Thyroid gland (tissue), 4 donors: Measurements from ENCODE around the gene GTF2F2.

Experiments
- POLR2A ChIP-seq, 2 donors: fragments of 450-650 bp; IDR thresholded peaks; one replicate each; pipeline ENCODE4 v1.6.1; 2017; ENCODE audit warnings: antibody characterized with exemption in 2 of 2, mild to moderate bottlenecking in 2 of 2, moderate library complexity in 1 of 2
- TF ChIP-seq, protein P1 (sequence below), 6 experiments: fragments of 200-600 bp in 3 of 6; fragments of 450-650 bp in 3 of 6; sonication (generic) in 3 of 6; IDR thresholded peaks; one replicate each; pipeline ENCODE4 v1.5.1; 2016 to 2019; ENCODE audit warnings: antibody characterized with exemption in 6 of 6, mild to moderate bottlenecking in 2 of 6, inconsistent platforms in 1 of 6, moderate library complexity in 1 of 6

DNA sequence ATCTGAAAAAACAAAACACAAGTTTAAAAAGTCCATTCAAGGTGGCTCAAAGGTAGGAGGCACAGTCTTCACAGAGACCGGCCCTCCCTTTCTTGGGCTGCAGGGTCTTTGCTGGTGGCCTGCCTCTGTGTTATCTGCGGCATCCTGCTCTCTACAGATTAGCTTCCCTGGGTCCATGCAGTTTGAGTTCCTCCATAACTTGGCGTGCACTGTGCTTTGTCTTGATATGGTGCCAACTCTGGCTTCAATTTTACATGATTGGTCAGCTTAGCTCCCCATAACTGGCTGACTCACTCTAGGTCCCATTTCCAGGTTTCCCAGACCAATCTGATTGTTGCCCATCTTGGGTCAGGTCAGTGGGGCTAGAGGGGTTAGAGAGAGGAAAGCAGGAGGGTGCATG is 178.9 kb downstream of the GTF2F2 start:
- TF ChIP-seq, protein P1, sequence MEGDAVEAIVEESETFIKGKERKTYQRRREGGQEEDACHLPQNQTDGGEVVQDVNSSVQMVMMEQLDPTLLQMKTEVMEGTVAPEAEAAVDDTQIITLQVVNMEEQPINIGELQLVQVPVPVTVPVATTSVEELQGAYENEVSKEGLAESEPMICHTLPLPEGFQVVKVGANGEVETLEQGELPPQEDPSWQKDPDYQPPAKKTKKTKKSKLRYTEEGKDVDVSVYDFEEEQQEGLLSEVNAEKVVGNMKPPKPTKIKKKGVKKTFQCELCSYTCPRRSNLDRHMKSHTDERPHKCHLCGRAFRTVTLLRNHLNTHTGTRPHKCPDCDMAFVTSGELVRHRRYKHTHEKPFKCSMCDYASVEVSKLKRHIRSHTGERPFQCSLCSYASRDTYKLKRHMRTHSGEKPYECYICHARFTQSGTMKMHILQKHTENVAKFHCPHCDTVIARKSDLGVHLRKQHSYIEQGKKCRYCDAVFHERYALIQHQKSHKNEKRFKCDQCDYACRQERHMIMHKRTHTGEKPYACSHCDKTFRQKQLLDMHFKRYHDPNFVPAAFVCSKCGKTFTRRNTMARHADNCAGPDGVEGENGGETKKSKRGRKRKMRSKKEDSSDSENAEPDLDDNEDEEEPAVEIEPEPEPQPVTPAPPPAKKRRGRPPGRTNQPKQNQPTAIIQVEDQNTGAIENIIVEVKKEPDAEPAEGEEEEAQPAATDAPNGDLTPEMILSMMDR (IDR thresholded peaks at IDR 0.05): no peak
- TF ChIP-seq POLR2A (IDR thresholded peaks at IDR 0.05): no peak
